GM12873 (cell line): Measurements from ENCODE around the gene KCNJ12.

Experiments used
- TF ChIP-seq, protein P1 (sequence below): IDR thresholded peaks from 2 replicates; pipeline ENCODE4 v1.5.1; 2012; ENCODE audit warnings: low read depth, mild to moderate bottlenecking, moderate library complexity, low read length, control low read depth; ENCODE audit not compliant: insufficient read depth; ENCODE audit errors: missing control alignments

The KCNJ12 gene

DNA sequence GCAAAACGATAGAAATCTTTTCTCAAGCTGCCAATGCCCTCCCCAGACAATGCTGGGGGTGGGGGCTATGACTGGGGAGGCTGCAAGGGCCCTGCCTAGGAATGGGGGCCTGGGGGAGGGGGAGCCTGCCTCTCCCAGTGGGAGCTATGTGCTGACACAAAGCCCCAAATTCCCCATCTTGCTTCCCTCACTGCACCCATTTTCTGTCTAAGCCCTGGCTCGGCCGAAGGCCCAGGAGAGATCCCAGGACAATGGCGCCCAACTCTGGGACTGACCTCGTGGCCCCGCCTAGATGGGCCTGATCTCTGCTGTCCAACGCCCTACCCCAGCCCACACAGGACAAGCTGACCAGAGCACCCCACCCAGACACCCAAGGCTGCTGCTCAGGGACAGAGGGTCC is 11.1 kb upstream of the KCNJ12 start:
- TF ChIP-seq, protein P1, sequence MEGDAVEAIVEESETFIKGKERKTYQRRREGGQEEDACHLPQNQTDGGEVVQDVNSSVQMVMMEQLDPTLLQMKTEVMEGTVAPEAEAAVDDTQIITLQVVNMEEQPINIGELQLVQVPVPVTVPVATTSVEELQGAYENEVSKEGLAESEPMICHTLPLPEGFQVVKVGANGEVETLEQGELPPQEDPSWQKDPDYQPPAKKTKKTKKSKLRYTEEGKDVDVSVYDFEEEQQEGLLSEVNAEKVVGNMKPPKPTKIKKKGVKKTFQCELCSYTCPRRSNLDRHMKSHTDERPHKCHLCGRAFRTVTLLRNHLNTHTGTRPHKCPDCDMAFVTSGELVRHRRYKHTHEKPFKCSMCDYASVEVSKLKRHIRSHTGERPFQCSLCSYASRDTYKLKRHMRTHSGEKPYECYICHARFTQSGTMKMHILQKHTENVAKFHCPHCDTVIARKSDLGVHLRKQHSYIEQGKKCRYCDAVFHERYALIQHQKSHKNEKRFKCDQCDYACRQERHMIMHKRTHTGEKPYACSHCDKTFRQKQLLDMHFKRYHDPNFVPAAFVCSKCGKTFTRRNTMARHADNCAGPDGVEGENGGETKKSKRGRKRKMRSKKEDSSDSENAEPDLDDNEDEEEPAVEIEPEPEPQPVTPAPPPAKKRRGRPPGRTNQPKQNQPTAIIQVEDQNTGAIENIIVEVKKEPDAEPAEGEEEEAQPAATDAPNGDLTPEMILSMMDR, result no peak

DNA sequence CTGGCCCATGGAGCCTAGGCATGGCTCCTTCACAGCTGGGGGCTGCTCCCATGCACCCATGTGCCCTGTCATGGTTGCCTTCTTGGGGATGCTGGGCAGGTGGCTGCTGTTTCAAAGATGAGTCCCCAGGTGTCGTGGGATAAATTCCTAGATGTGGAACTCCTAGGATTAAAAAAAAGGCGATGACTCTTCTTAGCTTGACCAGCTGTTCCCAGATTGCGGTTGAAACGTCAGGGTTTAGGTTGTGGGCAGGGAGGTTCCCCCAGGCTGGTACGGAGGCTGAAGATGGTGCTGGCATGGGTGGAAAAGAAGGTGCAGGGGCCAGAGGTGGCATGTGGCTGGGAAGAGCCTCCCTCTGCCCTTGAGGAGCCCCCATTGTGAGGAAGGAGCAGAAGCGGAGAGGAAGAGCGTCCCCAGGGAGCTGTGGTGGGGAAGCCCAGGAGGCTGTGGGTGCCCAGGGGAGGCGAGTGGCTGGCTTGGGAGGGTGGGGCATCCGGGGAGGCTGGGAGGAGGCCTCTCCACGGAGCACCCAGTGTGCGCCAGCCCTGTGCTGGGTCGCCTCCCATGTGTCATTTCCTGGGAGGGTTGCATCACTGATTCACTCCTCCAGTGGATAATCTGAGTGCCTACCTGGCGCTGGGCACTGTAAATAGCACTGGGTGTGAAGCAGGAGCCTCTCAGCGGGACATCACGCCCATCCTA is 7.5 kb upstream of the KCNJ12 start:
- TF ChIP-seq, protein P1, result no peak

DNA sequence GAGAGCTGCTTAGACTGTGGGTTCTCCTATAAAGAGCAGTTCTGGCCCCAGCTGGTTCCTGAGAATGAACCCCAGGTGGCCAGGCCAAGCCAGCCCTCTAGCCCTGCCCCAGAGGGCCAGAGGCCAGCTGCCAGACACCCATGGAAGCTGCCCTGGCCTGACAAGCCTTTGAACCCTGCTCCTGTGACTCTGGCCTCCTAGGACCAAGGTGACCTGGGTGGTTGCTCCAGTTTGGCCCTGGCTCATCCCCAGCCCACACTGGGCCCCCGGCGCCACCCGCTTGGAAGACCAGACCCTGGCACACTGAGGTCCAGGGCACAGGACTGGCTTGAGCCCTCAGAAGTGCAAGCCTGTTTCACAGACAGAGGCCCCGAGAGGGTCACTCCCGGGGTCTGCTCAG is 6.8 kb upstream of the KCNJ12 start:
- TF ChIP-seq, protein P1, result no peak

DNA sequence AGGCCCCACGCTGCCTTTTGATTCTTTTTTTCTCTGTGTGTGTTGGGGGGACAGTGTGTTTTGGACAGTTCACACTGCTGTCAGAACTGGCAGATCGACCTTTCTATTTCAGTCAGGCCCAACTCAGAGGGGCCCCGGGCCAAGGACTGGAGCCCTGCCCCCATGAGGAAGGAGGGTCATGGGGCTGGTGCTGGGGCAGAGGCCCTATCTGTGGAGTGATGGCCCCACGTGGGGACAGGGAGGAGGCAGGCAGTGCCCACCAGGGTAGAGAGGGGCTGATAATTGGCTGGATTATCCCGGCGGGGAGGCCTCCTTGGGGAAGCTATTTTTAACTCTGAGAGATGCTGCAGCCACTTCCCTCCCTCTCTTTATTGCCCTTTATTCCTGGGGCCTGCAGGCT is 5.7 kb upstream of the KCNJ12 start:
- TF ChIP-seq, protein P1, result no peak

DNA sequence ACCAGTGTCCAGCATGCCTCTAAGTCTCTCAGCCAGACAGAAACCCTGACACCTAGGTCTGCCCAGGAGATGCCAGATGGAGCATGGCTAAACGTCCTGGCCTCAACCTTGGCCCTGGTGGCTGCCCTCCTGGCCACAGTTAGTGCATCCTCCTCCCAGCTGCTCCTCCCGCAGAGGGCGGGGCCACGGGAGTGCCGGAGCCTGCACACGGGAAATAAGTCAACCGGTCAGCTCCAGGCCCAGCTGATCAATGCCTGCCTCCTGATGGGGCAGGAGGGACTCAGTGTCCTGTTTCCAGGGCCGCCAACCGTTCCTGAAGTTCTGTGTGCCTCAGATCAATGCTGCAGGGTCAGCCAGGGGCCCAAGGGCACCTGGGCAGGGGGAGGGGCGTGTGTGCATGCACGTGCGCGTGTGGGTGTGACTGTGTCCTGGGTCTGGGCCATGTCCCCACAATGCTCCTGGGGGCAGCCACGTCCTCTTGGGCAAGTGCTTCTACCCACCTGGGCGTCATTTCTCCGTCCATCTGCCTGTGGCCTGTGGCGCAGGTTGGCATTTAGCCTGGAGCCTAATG is 4.6 kb upstream of the KCNJ12 start:
- TF ChIP-seq, protein P1, result no peak

DNA sequence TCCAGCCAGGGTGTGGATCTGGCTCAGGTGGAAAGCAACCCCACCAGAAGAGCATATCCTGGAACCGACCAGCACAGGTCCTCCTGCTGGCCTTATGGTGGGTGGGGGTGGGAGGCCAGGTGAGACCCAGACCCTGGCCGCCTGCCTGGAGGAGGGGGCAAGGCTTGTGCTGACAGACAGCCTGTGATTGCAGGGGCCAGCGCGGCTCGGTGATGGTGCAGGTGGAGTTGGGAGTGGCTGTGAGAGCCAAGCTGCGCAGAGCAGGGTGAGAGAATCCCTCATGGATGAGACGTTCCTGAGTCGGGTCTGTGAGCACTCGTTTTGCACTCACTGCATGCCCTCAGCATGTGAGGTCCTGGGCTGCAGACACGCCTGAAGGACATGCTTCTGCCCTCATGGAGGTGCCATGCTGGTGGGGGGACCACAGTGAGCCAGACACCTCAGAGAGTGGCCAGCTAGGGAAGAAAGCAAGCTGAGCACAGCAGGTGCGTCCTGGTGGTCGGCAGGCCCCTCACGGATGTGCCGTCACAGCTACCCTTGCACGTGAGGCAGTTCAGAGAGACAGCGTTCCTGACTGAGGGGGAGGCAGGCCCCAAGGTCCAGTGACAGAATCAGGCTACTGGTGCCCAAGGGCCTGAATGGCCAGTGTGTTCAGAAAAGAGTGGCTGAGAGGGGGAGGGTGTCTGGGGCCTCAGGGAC is 3.8 kb upstream of the KCNJ12 start:
- TF ChIP-seq, protein P1, result no peak

DNA sequence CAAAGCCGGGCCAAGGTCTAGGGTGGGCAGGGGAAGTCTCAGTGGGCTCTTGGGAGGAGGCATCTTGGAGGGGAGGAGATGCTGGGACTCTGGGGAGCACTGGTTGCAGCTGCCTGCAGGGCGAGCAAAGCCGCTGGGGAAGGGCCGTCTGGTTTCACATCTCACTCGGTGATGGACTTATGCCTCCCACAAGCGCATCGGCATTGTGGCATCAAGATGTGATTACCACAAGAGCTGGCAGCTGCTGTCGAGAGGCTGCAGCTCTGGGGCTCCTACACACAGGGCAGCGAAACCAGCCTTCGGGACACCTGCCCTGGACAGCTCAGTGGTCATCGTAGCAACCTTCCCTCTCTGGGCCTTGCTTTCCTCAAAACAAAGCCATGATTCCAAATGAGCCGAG is 3.1 kb upstream of the KCNJ12 start:
- TF ChIP-seq, protein P1, result no peak
